ENCODE results near the gene MPIG6B.

MPIG6B gene

DNA sequence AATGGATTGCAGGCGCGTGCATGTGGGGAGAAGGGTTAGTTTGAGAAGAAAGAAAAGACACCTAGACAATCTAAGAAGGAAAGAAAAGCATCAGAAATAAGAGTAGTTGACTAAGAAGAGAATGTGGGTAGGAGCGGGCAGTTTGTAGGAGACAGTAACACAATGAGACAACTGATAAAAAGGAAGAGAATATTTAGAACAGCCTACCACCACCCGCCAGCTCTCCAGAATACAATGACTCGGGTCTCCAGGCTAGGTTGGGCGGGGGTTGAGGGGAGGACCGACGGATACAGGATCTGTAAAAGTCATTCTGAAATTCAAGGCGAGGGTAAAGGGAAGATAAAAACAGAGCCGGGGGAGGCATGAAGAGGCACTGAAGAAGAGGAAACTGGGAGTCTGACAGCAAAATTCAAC, 20.8 kb upstream of the MPIG6B start:
- H3K9me3 ChIP-seq (ENCODE audit: severe bottlenecking), result no peaks in the 10 kb centered on the region
- H3K27me3 ChIP-seq (ENCODE audit: insufficient read depth, low read depth, severe bottlenecking), result no peaks in the 10 kb centered on the region
- no peak for DNase-seq
- TF ChIP-seq CTCF (IDR thresholded peaks at IDR 0.05; ENCODE audit: low read depth, low read length), result no peak
- H3K27ac ChIP-seq, result peak overlapping the region; percentile 82
- peak overlapping the region; percentile 84 for H3K4me3 ChIP-seq (ENCODE audit: low read depth, low read length)
- H3K36me3 ChIP-seq, result peaks cover 34% of the 10 kb centered on the region

DNA sequence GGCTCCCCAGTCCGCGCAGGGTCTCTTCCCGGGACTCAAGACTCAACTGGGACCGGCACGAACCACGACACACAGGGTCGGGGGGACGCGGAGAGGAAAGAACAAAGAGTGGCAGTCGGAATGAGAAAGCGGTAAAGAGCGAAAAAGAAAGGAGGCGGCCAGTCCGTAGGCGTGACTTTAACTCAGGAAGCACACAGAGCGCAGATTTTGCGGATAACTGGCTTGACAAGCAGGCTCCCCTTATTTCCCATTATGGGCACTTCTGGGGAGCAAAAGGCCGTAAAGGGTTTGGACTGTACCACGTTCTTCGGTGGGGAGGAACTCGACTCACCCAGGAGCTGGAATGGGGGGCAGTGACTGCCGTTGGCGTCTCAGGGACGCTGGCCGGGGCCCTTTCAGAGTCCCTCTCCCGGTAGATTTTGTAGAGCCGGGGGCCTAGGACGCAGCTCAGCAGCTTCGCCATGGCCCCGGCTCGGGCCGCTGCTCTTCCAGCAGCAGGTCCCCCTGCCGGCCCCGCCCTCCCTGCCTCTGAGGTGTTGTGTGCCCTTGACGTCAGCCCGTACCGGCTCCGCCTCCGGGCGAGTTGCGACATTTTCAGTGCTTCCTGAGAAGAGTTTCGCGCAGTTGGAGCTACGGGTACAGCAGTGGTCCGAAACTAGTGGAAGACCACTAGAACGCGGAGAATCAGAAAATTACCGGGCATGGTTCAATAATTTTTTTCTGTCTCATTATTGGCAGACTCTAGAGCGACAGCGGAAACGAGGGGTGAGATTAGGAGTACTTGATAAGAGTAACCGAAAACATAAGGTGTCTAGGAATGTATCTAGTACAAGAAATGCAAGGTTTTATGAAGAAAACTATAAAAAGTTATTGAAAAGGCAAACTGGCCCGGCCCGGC, 20.1 kb upstream of the MPIG6B start, which contains the start of gene ABHD16A:
Gene ABHD16A (minus strand): TSS at position 506 of the 898 bp plus-strand sequence. CDS start 43 bp downstream, at position 463.
- H3K4me3 ChIP-seq (ENCODE audit: low read depth, low read length), result peak within 1 kb of the TSS; percentile 84
- TF ChIP-seq CTCF (IDR thresholded peaks at IDR 0.05; ENCODE audit: low read depth, low read length), result no peak
- H3K27ac ChIP-seq, result peak within 1 kb of the TSS; percentile 82
- peaks cover 27% of the 10 kb centered on the region for H3K36me3 ChIP-seq
- H3K9me3 ChIP-seq (ENCODE audit: severe bottlenecking), result no peaks in the 10 kb centered on the region
- no peaks in the 10 kb centered on the region for H3K27me3 ChIP-seq (ENCODE audit: insufficient read depth, low read depth, severe bottlenecking)
- peak; percentile 100 for DNase-seq

- DNase-seq, result no peak
- H3K36me3 ChIP-seq, result peaks cover 6% of the 10 kb centered on the region
- no peak overlapping the region for H3K27ac ChIP-seq
- H3K9me3 ChIP-seq (ENCODE audit: severe bottlenecking), result no peaks in the 10 kb centered on the region
- no peak overlapping the region for H3K4me3 ChIP-seq (ENCODE audit: low read depth, low read length)
- no peak for TF ChIP-seq CTCF (IDR thresholded peaks at IDR 0.05; ENCODE audit: low read depth, low read length)
- no peaks in the 10 kb centered on the region for H3K27me3 ChIP-seq (ENCODE audit: insufficient read depth, low read depth, severe bottlenecking)
Observed at GRCh38 chr6:31705931-31706330, 17.2 kb upstream of the MPIG6B start.

- no peak for DNase-seq
- Histone ChIP-seq H3K27me3 (ENCODE audit: insufficient read depth, low read depth, severe bottlenecking) (no peaks in the 10 kb centered on the region), H3K27ac (no peak within 1 kb of the TSS), H3K9me3 (ENCODE audit: severe bottlenecking) (no peaks in the 10 kb centered on the region), H3K4me3 (ENCODE audit: low read depth, low read length) (no peak within 1 kb of the TSS), H3K36me3 (peaks cover 1% of the 10 kb centered on the region)
- no peak for TF ChIP-seq CTCF (IDR thresholded peaks at IDR 0.05; ENCODE audit: low read depth, low read length)
Observed at GRCh38 chr6:31706599-31706998, 16.6 kb upstream of the MPIG6B start, which contains the start of gene LY6G6F. Gene LY6G6F, plus strand, starts transcription at chr6:31706866. Its CDS starts 41 bp downstream, at chr6:31706907.

- no peak for TF ChIP-seq CTCF (IDR thresholded peaks at IDR 0.05; ENCODE audit: low read depth, low read length)
- no peak overlapping the region for H3K4me3 ChIP-seq (ENCODE audit: low read depth, low read length)
Observed at GRCh38 chr6:31707701-31708100, 15.5 kb upstream of the MPIG6B start.

More at GRCh38 chr6:31707701-31708100, 15.5 kb upstream of the MPIG6B start:
- Histone ChIP-seq H3K36me3 (no peaks in the 10 kb centered on the region; the same call in 1 of the 2 replicates), H3K9me3 (ENCODE audit: severe bottlenecking) (no peaks in the 10 kb centered on the region), H3K27me3 (ENCODE audit: insufficient read depth, low read depth, severe bottlenecking) (no peaks in the 10 kb centered on the region), H3K27ac (no peak overlapping the region)
- no peak for DNase-seq
